Inferior parietal cortex (tissue), 1 donor: ENCODE measurements around the gene TUBA4B.
"Not testable (repeated sequence)": the region's sequence is repeated elsewhere in the genome, so short reads cannot be mapped to it uniquely, and the experiment has no call there.

ENCODE experiments used
- DNase-seq: peaks from one replicate; pipeline ENCODE4 v3.0.0-alpha.2; 2016; ENCODE audit errors: extremely low spot score

TUBA4B gene

DNA sequence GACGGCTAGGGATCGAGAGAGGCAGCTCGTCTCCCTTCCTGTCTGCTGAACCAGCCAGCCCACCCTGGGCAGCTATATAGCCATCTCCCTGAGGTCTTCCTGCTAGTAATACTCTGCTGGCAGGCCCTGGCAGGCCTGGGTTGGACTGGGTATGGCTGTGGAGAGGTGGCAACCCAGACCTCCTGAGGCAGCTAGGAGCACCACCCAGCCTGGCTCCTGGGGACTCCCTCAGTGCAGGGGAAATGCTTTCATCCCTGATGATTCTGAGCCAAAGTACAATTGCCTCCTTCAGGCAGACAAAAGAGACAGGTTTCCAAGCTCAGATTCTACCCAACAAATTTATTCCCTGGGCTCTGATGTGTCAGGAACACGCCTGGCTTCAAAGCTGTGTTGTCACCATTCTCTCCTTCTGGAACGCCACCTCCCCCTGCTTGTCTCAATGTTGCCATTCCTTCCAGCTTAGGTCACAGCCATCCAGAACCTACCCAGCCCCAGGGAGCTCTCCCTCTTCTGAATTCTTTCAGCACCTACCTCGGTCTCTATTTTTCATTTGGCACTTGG is 21.4 kb downstream of the TUBA4B start:
- DNase-seq = no peak

DNA sequence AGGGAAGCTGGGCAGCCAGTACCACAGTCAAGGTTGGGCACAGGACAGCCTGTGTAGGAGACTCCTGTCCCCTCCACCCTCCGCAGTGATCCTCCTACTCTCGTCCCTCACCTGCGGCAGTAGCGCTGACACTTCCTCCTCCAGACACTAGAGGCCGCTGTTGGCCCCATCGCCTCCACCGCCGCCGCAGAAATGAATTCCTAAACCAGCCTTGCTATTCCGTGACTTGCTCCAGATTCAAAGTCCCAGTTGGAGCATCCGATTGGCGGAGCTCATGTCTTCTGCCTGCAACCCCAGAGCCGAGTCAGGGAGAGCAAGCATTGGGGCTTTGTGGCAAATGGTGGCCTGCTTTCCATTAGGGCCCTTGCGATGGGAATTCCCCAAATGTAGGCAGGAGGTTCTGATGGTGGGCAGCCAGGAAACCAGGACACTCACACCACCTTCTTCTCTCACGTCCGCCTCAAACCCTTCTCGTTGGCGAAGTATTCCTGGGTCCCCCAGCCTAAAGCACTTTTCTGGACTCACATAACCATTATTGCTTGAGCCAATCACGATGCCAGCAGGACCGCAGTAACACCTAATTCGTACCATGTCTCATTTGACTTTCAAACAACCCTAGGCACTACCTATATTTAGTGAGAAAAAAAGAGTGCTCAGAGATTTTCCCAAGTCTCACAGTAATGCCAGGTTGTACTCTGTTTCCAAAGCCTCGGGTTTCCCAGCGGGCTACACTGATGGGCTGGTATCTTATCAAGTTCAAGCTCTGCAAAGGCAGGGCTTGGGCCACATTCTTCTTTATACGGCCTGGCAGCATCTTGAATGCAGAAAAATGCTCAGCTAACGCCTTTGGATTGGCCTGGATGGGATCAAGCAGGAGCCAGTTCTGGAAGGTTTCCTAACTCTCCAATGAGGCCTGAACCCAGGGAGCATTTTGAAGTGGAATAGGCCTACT is 24.9 kb downstream of the TUBA4B start:
- DNase-seq = peak; percentile 90

DNA sequence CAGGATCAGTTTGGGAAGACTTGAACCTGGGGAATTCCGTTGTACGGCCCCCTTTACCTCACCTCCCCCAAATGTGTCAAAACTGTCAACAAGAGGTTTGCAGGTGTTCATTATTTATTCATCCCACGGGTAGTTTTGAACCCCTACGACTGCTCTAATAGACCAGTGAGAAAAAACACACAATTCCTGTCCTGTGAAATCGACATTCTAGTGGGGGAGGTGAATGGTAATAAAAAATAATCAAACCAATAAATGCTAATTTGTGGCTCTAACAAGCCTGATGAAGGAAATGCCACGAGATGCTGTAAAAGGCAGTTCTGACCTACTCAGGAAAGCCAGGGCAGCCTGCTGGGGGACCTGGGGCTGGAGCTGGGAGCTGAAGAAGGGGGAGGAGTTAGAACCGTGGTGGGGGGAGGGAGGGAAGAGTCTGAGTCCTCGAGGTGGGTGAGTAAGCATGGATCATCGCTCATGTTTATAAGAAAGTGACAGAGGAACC is 25.7 kb downstream of the TUBA4B start:
- no peak for DNase-seq

DNA sequence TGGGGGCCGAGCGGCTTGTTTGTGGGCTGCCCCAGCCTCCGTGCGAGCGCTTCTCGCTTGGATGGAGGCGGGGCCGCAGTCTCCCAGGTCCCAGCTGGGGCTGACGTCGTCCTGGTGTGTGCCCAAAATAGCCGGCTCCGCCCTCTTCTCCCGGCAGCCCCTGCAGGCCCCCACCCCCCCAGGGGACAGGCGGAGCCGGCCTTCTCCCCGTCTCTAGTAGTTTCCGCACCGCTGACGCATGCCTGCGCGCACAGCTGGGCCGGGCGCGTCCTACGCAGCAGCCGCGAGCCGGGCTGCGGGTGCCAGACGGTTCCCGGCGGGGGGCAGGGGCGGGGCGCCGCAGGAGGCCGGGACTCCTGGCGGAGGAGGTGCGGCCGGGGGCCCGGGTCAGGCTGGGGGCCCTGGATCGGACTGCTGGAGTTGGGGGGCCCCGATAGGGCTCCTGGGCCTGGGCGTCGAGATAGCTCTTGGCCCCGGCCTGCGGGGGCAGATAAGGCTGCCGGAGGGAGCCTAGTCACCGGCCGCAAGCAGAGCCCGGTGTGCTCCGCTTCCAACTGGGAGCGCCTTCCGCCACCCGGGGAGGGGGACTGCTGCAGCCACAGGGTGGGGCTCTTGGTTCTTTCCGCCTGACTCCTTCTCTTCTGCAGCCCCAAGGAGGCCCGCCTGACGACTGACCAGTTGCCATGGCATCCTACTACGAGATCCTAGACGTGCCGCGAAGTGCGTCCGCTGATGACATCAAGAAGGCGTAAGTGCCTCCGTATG is 26.3 kb downstream of the TUBA4B start, which contains the start of gene DNAJB2:
Gene DNAJB2 (plus strand): TSS at position 216 of the 765 bp plus-strand sequence. CDS start 468 bp downstream, at position 684.
- DNase-seq = peak; percentile 97

DNA sequence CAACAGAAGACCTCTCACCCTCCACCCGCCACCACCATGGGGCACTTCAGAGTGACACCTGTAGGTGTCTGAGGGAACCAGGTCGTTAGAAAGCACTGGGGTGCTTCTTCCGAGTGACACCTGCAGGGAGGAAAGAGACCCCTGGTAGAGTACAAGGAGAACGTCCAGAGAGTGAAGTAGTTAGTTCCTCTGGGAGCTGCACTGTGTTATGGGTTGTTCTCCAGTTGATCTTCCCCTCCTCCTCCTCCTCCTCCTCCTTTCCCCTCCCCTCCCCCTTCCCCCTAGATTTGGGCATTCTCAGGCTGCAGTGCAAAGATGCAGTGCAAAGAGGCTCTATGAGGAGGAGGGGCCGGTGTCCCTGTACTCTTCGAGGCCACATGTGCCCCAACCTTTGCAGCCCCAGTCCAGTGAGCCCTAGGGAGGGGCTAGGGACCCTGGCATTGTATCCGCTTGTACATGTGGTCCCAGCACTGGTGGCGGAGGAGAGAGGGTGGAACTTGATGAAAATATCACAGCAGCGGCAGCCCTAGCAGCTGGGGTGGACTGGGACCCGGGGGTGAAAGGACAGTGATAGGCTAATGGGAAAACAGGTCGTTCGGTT is 27.0 kb downstream of the TUBA4B start:
- no peak for DNase-seq

DNA sequence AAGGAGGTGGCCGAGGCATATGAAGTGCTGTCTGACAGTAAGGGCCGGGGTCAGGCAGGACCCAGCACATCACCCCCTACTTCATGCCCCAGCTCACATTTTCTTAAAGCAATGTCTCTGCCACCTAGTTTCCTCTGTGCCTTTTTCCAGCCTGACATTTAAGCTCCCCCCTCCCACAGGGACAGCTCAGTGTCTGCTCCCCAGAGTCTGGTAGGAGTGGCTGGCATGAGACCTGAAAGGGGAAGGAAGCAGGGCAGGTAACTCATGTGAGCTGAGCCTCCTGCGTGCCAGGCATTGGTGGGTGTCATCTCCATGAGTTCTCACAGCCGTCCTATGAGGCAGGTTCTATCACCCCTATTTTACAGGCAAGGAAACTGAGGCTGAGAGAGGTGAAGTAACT is 27.6 kb downstream of the TUBA4B start:
- no peak for DNase-seq

DNA sequence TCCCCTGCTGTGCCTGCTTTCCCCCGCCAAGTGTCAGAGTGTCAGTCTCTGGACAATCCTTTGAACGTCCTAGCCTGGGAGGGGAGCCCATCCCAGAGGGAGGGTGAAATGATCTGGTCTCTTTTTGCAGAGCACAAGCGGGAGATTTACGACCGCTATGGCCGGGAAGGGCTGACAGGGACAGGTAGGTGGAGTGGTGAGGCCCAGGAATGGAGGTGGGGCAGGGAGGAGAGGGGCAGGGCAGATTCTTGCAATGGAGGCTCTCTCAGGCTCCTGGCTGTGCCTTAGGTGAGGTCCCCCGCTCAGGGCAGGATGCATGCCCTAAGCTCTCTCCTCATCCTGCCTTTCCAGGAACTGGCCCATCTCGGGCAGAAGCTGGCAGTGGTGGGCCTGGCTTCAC is 28.5 kb downstream of the TUBA4B start:
- no peak for DNase-seq

DNA sequence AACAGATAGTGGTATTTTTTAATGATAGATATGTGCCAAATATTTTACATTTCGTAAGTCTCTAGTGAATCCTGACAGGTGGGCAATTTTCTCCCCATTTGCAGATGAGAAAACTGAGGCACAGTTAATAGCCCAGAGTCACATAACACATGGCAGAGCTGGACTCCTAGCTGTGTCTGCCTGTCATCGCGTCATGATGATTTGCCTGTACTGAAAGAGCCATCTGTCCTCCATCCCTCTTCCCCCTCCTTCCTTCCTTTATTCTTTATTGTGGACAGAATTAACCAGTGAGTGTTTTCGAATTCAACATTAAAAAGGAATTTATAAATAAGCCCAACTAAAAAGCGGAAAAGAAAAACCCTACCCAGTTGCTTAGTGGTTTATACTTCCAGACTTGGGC is 29.3 kb downstream of the TUBA4B start:
- DNase-seq = peak; percentile 65

DNA sequence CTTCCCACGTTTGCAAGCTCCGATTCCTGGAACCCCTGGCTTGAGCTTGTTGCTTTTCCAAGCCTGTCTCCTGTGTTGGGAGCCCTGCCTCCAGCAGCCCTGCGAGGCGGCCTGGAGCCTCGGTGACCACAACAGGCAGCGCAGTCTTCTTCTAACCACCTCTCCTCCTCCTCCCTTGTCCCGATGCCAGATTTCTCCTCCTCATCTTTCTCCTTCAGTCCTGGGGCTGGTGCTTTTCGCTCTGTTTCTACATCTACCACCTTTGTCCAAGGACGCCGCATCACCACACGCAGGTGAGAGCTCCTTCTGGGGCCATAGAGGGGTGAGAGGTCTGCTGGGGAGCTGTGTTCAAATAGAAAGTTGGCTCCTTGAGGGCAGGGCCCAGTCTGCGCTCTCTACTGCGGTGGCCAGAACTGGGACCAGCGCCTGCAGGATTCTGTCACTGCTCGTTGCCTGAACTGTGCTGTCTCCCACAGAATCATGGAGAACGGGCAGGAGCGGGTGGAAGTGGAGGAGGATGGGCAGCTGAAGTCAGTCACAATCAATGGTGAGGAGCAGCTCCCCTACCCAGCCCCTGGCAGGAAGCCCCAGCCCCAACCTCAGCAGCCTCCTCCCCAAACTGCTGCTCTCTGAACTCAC is 30.0 kb downstream of the TUBA4B start:
- DNase-seq = peak; percentile 43

DNA sequence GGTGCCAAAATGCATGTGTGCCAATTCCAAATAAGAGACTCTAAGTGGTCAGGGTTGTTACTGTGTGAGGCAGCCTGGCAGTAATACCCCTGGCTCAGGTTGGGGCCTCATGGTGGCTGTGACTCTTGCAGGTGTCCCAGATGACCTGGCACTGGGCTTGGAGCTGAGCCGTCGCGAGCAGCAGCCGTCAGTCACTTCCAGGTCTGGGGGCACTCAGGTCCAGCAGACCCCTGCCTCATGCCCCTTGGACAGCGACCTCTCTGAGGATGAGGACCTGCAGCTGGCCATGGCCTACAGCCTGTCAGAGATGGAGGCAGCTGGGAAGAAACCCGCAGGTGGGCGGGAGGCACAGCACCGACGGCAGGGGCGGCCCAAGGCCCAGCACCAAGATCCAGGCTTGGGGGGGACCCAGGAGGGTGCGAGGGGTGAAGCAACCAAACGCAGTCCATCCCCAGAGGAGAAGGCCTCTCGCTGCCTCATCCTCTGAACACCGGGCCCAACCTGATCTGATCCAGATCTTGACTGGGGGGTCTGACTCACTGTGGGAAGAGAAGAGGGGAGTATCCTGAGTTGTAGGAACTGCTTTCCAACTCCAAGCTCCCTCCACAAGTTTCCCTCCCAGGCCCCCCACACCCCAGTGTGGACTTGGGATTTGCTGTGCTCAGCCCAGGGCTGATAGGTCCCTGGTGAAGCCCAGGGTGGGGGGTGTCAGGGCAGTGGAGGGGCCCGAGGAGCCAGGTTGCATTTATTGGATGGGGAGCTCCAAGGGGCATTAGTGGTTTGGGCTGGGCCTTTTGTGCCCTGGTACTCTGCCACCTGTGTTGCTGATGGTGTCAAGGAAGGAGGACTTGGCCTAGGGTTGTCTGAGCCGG is 31.7 kb downstream of the TUBA4B start:
- DNase-seq = no peak

DNA sequence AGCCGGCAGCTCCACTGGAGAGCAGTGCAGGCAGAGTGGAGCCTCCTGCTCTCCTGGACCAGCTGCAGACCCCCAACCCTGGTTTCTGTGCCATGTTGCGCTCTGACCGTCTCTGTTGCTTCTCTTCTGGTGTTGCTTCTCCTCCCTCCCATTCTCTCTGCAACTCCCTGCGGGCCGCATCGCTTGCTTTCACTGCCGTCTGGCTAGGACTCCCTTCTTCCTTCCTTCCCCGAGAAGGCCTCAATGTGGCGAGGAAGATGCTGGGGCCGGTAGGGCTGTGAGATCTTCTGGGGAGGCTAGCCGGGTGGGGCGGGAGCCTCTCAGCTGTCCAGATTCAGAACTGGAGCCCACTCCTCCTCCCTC is 32.3 kb downstream of the TUBA4B start:
- no peak for DNase-seq

DNA sequence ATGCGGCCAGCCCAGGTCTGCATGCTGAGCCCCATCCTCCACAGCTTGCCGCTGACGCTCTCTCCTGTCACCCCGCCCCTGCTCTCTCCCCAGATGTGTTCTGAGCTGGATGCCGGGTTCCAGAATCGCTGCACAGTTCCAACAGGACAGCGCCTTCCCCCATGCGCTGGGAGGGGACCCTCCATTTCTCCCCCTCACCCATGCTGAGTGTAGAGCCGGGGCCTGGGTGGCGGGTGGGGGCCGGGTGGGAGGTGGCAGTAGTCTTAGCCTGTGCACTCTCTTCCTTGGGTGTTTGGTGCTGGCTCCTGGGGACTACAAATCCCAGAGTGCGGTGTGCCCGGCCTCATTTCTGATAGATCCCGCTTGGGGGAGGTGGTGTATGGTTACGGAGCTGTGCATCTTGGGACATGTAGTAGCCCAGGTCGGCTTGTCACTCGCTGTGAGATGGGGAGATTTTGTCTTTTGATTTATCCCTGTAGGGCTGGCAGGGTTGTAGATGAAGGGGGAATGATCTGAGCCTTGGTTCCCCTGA is 32.9 kb downstream of the TUBA4B start:
- DNase-seq = peak; percentile 68

DNA sequence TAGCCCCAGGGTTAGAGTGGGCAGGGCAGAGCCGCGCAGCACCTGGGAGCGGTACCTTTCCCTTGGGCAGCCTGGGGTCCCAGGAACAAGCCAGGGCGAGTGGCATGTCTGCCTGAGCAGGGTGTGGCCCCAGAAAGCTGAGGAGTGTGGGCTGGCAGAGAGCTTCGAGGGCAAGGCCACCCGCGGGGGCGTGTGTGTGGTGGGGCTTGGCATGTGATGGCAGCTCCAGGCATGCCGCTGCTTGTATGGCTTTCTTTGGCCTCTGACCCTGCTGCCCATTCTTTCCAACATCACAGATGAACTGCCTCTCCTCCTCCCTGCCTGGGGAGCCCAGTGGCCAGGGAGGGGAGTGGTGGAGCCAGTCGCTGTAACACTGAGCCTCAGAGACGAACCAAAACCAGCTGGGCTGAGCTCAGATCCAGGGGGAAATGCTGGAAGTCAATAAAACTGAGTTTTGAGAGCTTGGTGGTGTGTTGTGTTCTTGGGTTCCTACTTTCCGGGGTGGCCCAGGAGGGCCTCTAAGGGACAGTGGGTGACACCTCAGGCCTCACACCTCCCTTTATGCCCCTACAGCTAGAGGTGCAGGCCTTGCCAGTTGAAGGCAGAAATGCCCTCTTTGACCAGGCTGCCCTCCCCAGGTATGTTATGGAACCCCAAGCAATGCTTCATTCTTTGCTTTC is 33.5 kb downstream of the TUBA4B start:
- peak; percentile 24 for DNase-seq

DNA sequence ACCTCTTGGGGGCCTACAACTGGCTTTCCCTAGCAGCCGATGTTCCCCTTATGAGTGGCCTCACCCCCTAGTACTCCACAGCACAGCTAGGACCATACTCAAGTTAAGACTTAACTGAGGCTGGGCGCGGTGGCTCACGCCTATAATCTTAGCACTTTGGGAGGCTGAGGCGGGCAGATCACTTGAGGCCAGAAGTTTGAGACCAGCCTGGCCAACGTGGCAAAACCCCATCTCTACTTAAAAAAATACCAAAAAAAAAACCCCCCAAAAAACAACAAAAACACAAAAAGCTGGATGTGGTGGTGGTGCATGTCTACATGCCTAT is 34.0 kb downstream of the TUBA4B start:
- DNase-seq = not testable (repeated sequence)

DNA sequence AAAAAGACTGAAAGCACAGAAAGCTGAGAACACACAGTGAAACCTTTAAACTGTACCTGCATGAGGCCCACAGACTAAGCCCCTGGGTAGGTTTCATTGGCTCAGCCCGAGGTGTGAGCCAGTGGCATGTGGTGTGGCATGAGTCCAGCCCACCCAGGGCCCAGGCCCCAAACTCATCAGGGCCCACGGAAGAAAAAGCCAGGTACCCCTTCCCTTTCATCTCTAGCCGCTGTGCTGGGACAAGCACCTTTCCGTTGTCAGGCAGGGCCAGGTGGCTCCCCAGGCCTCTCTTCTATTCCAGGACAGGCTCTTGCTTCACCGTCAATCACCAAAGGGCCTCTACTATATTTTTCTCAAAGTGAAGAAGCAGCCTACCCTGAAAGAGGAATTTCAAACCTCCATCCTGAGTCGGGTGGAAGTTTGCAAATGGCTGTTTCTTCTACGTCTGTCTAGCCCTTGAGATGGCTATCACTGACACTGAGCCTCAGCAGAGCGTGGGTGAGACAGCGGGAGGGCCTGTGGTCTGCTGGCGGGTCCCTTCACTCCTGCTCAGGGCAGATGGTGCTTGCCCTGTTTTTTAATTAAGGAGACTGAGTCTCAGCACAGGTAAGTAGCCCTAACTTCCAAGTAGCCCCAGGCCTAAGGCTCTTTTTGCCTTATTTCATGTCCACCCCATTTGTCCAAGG is 34.7 kb downstream of the TUBA4B start:
- DNase-seq = no peak

DNA sequence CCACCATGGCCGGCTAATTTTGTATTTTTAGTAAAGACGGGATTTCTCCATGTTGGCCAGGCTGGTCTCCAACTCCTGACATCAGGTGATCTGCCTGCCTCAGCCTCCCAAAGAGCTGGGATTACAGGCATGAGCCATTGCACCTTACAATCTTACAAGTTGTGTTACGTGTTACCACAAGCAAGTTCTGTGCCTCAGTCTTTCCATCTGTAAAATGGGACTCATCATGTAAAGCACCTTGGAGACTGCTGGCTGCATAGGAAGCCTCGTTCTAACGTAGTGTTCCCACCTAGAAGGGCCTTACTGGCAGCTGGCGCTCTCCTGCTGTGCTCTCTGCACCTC is 36.1 kb downstream of the TUBA4B start:
- no peak for DNase-seq

DNA sequence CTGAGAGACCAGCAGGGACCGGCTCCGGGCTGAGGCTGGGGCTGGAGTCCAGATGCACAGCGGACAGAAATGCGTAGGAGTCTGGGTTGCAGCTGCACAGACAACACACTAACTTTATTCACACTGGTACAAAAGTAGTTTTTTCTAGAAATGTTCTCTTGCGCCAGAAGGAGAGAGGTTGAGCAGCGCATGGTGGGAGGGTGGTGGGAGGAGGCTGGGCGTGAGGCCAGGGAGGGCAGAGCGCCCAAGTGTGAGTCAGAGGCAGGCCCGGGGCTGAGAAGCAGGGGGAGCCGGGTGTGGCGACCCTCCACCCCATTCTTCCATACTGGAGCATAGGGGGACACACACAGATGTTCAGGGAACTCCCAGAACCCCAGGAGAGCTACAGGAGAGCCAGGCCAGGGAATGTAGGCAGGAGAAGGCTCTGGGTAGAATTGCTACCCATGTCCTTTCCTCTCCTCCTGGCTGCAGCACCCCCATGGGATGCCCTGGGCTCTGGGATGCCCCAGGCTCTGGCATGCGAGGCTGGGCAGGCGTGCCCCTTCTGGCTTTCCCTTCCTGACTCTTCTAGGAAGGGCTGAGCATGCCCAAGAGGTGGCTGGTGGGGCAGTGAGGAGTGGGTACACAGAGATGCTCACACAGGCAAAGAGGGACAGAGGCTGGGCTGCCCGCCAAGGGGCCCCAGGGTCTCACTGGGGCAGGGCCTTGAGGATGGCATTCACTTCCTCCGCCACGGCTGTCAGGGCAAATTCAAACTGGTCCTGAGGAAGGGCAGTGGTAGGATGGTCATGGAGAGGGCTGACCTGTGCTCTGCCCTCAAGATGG is 36.7 kb downstream of the TUBA4B start:
- peak; percentile 86 for DNase-seq
